ENCODE data around the gene STOML1. TPM values are rescaled to one million over a fixed set of nuclear protein-coding genes. Genes with fewer than 3 reads are reported as not detected.

Gene STOML1
- polyA plus RNA-seq, 3 donors: 3.8 to 5.1 (median 4.7) TPM

DNA sequence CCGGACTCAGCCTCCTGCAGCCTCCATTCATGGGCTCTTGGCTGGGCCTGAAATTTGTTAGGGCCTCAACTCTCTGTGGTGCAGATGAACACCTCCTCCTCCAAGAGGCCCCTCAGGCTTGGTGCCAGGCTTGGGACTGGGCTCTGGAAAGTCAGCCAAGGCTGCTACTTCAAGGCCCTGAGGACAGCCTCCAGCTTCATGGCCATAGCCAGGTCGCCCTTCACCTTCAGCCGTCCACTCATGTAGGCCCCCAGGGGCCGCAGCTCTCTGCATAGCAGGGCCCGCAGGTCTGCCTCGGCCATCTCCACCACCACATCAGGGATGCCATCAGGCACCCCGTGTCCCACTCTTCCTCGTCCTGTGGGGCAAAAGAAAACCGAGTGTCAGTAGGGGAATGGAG lies 8.3 kb downstream of the STOML1 start:
- Mint-ChIP-seq H3K27ac (no peak overlapping the region), H3K4me3 (no peak overlapping the region), H3K4me1 (peaks cover 27% of the 10 kb centered on the region), H3K9me3 (no peaks in the 10 kb centered on the region), H3K27me3 (ENCODE audit: low read depth in 3 of 3) (peaks cover 0 to 2% (median 0%) of the 10 kb centered on the region in 3 donors), H3K36me3 (peaks cover 15 to 30% of the 10 kb centered on the region in 2 donors)
- Histone ChIP-seq H3K27me3 (ENCODE audit: control insufficient read depth in 2 of 2, insufficient read depth in 2 of 2, low read length in 2 of 2) (no peaks in the 10 kb centered on the region), H3K79me2 (ENCODE audit: insufficient read depth, low read length) (no peaks in the 10 kb centered on the region), H3K9me3 (replicated peaks in 1 of 2; ENCODE audit: control insufficient read depth in 1 of 2, insufficient read depth in 1 of 2, low read length in 2 of 2) (no peaks in the 10 kb centered on the region), H3K4me3 (replicated peaks in 1 of 3; ENCODE audit: low read depth in 2 of 3, low read length in 3 of 3) (no peak overlapping the region), H3K4me2 (replicated peaks; ENCODE audit: extremely low read depth, low read length, poor library complexity, severe bottlenecking) (no peak overlapping the region), H3K27ac (ENCODE audit: low read depth in 1 of 2, low read length in 2 of 2) (no peak overlapping the region), H3K9ac (ENCODE audit: insufficient read depth, low read length, poor library complexity, severe bottlenecking) (no peak overlapping the region), H4K20me1 (ENCODE audit: insufficient read depth, low read length) (no peaks in the 10 kb centered on the region), H3K36me3 (replicated peaks in 1 of 2; ENCODE audit: control insufficient read depth in 1 of 2, insufficient read depth in 2 of 2, low read length in 2 of 2) (peaks cover 0 to 9% of the 10 kb centered on the region in 2 donors), H2AFZ (ENCODE audit: insufficient read depth, low read depth, low read length, poor library complexity, severe bottlenecking) (no peak overlapping the region), H3K4me1 (ENCODE audit: control insufficient read depth in 1 of 2, insufficient read depth in 2 of 2, low read length in 2 of 2) (peaks cover 35 to 36% of the 10 kb centered on the region in 2 donors)
- 96% methylated on average over 7 of the region's 9 CpGs for WGBS (ENCODE audit: insufficient coverage)
- TF ChIP-seq CTCF (IDR thresholded peaks at IDR 0.05): no peak
- intact Hi-C loops (cut with micrococcal nuclease): no loop called here
- no peak for DNase-seq

DNA sequence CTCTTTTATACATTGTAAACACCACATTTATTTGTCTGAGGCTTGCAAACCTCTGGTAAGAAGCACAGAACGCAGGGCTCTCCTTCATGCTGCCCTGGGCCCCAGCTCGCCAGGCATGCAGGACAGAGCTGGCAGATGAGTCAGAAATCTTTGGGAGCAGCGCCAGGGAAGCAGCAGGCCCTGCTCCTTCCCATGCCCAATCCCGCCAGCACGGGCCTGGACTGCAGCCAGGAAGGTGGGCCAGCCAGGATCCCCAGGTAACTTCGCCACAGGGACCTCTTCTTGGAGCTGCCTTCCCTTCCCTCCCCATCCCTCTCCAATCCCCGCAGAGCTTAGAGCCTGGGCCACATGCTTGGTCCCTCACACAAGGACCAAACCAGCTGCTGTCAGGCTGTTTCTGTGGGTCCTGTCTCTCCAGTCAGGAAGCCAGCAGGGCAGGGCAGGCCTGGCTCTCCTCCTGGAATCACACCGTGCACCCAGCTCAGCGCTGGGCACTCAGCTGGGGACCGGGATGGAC lies 8.8 kb downstream of the STOML1 start:
- H3K4me2 ChIP-seq (replicated peaks; ENCODE audit: extremely low read depth, low read length, poor library complexity, severe bottlenecking): peak overlapping the region; percentile 44
- peaks cover 35 to 36% of the 10 kb centered on the region in 2 donors for H3K4me1 ChIP-seq (ENCODE audit: control insufficient read depth in 1 of 2, insufficient read depth in 2 of 2, low read length in 2 of 2)
- peaks cover 13 to 27% of the 10 kb centered on the region in 2 donors for H3K36me3 Mint-ChIP-seq

More for the DNA sequence above, 8.8 kb downstream of the STOML1 start:
- no peaks in the 10 kb centered on the region for H3K9me3 Mint-ChIP-seq
- WGBS (ENCODE audit: insufficient coverage): 44% methylated on average over 10 of the region's 10 CpGs
- H3K4me3 Mint-ChIP-seq: no peak overlapping the region
- no peaks in the 10 kb centered on the region for H4K20me1 ChIP-seq (ENCODE audit: insufficient read depth, low read length)
- H3K27ac Mint-ChIP-seq: peak overlapping the region in 1 of 7 donors; percentile 89
- intact Hi-C loops (cut with micrococcal nuclease): no loop called here
- H3K27me3 ChIP-seq (ENCODE audit: control insufficient read depth in 2 of 2, insufficient read depth in 2 of 2, low read length in 2 of 2): no peaks in the 10 kb centered on the region
- H2AFZ ChIP-seq (ENCODE audit: insufficient read depth, low read depth, low read length, poor library complexity, severe bottlenecking): peak overlapping the region; percentile 17
- H3K4me1 Mint-ChIP-seq: peaks cover 27% of the 10 kb centered on the region
- H3K4me3 ChIP-seq (replicated peaks in 1 of 3; ENCODE audit: low read depth in 2 of 3, low read length in 3 of 3): no peak overlapping the region
- no peaks in the 10 kb centered on the region for H3K79me2 ChIP-seq (ENCODE audit: insufficient read depth, low read length)
- DNase-seq: no peak
- H3K9me3 ChIP-seq (replicated peaks in 1 of 2; ENCODE audit: control insufficient read depth in 1 of 2, insufficient read depth in 1 of 2, low read length in 2 of 2): no peaks in the 10 kb centered on the region
- no peak overlapping the region for H3K9ac ChIP-seq (ENCODE audit: insufficient read depth, low read length, poor library complexity, severe bottlenecking)
- TF ChIP-seq CTCF (IDR thresholded peaks at IDR 0.05): no peak
- no peak overlapping the region for H3K27ac ChIP-seq (ENCODE audit: low read depth in 1 of 2, low read length in 2 of 2)
- H3K36me3 ChIP-seq (replicated peaks in 1 of 2; ENCODE audit: control insufficient read depth in 1 of 2, insufficient read depth in 2 of 2, low read length in 2 of 2): peaks cover 0 to 9% of the 10 kb centered on the region in 2 donors
- peaks cover 0 to 2% (median 0%) of the 10 kb centered on the region in 3 donors for H3K27me3 Mint-ChIP-seq (ENCODE audit: low read depth in 3 of 3)
